GM18507 (cell line): Measurements from ENCODE around the gene NINL.

Experiments used
- DNase-seq: peaks from one replicate; pipeline ENCODE4 v3.0.0; 2011; ENCODE audit warnings: low read depth; ENCODE audit not compliant: insufficient read length; ENCODE audit errors: extremely low spot score
- FAIRE-seq: peaks from 2 replicates; lab custom pipeline; 2011; peaks lifted over from hg19 to GRCh38; lab: Jason Lieb, UNC

Gene NINL

DNA sequence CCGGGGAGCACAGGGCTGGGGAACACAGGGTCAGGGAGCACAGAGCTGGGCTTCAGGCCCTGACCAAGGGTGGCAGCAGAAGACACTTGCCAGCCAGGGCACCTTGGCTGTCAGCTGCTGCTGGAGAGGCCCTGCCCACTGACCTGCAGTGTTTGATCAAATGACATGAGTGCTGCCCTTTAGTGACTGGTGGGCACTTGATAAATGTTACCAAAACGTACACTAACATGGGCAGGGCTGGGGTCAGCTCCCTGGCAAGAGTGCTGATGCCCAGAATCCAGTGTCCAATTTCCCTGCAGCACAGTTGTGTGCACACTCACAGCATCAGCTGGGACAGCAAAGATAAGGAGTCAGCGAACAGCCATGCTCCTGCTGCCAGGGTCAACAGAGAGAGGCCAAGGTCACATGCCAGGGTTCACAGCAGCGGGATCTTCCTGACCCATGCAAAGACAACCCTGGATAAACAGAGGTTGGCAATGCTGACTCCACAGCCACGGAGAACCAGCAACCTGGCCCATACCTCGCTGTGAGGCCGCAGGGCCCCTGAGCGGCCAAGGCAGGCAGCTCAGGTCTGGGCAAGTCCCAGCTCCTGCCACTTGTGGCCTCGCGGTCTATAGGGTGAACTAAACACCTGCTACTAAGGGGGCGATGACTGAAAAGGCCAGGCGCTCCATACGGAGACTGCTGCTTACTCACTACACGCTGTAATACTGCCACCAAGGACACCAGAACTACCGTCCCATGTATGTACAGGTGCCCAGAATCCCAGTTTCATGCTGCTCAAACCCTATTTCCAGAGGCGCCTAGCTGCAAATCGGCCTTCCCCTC is 46.3 kb downstream of the NINL start:
- DNase-seq (no peak), FAIRE-seq (no peak)

DNA sequence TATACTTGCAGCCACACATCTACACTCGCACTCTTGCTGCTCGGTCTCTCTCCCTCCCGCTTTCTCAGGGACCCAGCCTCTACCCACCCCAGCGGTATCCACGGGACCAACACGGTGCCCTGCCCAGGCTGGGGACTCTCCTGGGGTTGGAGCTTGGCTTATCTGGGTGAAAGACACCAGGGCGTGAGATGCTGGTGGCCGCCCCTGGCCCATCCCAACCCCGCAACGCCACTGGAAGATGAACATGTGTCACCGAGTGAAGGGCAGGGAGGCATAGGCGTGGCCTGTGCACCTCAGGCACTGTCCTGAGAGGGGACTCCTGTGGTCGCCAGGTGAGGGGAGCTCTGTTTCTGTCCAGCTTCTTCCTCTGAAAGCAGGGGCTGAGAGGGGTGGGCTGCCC is 47.4 kb downstream of the NINL start:
- no peak for DNase-seq
- FAIRE-seq = no peak

DNA sequence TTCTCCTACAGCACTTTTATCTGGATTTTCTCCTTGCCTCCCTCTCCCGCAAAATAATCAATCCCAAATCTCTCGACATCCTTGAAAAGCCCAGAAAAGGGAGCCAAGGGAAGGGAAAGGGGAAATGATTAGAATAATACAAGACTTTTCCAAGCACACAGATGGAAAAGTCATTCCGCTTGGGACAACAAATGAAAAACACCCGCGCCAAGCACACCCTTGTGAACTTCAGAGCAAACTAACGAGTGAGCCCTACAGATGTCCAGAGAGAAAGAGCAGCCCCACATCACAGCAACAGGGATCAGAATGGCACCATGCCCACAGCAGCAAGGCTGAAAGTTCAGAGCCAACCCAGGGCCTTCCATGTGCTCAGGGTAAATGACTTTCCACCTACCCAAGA is 49.6 kb downstream of the NINL start:
- DNase-seq = no peak
- no peak for FAIRE-seq

DNA sequence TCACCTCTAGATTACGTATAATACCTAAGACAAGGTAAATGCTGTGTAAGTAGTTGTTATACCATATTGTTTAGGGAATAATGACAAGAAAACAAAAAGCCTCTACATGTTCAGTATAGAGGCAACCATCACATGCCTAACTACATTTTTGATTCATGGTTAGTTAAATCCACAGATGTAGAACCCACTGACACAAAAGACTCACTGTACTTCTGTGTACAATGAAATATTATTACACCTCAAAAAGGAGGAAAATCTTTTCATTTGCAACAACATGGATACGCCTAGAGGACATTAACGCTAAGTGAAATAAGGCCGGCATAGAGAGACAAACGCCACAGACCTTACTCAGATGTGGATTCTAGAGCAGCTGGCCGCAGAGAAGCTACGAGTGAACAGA is 50.5 kb downstream of the NINL start:
- DNase-seq = no peak
- FAIRE-seq = no peak

DNA sequence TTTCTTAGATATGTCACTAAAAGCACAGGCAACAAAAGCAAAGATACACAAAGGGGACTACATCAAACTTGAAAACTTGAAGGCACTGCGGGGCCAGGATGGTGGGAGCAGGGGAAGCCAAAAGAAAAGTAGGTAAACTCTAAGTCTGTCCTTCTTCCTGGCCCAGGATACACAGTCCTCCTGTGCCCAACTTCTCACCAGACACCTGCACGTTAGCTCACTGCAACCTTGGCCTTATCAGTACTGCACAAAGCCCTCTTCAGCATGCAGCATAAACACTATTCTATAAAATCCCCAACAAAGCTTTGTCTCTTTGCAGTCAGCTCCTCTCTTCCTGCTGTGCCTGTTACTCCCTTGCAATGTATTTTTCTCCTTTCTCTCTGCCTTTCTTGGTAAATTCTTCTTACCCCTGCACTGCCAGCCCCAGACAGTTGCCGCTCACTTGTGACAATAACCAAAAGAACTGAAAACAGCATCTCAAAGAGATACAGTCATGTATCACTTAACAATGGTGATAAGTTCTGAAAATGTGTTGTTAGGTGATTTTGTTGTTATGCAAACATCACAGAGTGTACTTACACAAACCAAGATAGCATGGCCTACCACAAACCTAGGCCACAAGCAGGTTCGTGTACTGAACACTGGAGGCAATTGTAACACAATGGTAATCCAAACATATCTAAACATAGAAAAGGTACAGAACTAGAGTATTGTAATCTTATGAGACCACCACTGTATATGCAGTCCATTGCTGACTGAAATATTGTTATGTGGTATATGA is 51.2 kb downstream of the NINL start:
- FAIRE-seq = no peak

DNA sequence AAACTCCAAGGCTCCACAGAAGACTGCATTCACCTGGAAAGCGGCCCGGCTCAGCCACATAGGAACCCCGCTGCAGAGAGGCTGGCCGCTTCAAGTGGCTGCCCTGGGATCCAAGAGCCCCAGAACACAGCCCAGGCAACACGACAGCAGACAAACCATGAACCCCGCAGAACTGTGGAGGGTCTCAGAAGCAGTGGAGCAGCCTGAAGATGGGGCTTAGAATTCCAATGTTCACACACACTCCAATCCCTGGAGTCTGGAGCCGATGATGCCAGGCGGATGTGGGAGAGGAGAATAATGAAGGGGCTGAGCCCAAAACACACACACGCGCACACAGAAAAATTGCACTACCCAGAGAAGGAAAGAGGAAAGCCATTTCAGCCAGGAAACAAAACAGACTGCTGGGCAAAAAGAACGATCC is 52.4 kb downstream of the NINL start:
- no peak for DNase-seq
- FAIRE-seq = no peak

More for the DNA sequence above, 51.2 kb downstream of the NINL start:
- DNase-seq = no peak

DNA sequence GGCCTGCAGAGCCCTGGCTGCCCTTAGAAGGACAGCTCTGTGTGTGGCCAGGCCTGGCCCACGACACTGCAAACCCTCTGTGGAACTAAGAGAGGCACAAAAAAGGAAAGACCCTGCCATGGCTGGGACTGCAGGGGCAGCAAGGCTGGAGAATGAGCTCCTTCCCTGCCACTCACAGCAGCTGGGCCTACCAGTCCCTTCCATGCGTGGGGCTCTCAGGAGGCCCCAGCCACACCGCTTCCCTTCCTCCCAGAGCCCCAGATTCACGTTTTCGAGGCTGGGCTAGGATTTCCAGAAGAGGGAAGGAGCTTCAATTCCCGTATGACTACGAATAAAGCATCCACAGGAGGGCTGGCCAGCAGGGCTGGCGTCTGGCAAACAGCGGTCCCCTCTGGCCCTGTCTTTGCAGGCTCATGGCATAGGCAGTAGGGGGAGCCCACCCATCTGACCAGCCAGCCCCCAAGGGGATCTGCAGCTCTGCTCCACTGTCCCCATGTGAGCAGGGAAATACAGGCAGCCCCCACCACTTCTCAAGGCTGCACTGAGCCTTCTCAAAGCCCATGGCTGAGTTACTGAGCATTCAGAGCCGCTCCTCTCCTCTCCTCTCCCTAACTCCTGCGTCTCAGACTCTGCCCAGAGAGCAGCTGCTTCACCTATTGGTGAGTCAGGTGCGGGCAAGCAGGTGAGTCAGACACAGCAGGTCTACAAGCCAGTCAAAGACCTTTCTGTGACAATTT is 53.1 kb downstream of the NINL start:
- no peak for FAIRE-seq
- DNase-seq = no peak

DNA sequence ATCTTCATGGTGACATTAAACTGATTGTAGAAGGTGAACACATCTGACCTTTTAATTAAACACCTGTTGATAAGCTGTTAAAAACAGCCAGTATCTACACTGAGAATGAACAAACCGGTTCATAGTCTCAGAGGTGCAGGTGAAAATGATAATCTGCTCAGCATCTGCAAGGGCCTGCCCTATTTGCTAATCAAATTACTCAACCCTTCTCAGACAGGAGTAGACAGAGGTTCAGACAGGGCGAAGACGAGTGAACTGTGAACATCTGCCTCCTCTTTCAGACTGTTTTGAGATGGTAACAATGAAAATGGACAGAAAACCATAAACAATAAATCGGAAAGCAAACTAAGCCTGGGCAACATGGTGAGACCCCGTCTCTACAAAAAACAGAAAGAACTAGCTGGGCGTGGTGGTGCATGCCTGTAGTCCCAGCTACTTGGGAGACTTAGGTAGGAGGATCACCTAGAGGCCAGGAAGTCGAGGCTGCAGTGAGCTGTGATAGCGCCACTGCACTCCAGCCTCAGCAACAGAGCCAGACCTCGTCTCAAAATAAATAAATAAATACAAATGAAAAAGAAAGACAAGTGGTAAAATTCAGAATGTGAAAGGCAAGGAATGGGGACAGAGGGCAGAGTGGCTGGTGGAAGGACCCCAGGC is 55.9 kb downstream of the NINL start:
- DNase-seq (no peak), FAIRE-seq (no peak)

DNA sequence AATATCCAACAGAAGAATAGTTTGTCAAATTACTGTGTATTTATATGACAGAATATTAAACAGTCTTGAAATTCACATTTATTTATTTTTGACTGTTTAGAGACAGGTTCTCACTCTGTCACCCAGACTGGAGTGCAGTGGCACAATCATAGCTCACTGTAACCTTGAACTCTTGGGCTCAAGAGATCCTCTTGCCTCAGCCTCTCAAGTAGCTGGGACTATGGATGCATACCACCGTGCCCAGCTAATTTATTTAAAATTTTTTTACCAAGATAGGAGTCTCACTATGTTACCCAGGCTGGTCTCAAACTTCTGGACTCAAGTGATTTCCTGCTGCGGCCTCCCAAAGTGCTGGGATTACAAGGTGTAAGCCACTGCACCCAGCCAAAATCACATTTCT is 57.4 kb downstream of the NINL start:
- DNase-seq = no peak

DNA sequence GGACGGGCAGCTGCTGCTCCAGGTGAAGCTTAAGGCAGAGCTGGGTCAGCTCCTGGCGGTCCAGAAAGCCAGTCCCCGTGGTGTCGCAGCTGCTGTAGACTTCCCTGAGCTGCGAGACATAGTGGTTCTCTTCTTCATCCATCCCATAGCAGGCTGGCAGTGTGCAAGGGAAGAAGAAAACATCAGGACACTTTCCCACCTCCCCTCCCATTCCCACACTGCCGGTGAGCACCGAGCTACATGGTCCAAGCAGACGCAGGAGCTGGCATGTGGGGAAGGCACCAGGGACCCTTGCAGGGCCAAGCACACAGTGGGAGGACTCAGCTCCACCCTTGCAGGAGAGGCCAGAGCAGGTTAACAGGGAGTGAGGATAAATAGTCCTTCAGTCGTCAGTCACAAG is 58.9 kb downstream of the NINL start:
- no peak for DNase-seq
- FAIRE-seq = no peak

More for the DNA sequence above, 57.4 kb downstream of the NINL start:
- FAIRE-seq = no peak

DNA sequence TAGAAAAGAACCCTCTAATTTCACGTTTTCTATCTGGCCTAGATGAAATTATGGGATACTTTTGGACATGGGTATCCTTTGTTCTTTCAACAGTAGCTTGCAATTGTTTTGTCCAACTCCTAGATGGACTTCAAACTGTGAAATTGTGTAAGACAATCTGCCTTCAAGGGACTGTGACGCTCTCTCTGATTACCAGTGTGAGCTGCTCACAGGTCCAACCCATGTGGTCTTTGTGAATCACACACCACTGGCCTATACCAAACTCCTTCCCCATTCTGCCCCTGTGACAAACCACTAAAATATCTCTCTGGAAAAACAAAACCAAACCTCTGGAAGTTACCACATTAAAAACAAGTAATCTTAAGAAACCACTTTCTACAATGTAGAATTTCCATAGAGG is 59.5 kb downstream of the NINL start:
- FAIRE-seq = no peak
- DNase-seq = no peak

DNA sequence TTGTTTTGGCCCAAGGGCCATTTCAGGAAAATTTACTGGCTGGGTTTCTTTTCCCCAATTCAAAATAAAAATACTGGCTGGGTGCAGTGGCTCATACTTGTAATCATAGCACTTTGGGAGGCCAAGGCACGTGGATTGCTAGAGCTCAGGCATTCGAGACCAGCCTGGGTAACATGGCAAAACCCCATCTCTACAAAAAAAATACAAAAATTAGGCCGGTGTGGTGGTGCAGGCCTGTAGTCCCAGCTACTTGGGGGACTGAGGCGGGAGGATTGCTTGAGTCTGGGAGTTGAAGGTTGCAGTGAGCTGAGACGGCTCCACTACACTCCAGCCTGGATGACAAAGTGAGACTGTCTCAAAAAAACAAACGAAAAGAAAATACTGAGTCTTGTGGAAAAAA is 60.0 kb downstream of the NINL start:
- DNase-seq (no peak), FAIRE-seq (no peak)

DNA sequence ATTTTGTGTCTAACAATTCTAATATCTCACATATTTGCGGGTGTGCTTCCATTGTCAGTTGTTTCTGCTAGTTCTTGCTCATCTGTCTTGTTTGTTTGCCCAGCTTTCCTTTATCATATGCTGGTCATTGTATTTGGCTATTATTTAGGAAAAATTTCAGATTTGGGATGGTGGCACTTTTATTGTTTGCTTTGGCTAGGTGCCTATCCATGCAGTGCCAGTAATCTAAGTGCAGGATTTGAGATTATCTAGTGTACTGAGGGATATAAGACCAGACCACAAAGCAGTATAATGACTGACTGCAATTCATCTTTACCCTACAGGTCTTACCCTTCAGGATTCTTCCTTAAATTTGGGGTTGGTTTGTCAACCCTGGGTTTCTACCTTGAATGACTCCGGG is 63.9 kb downstream of the NINL start:
- FAIRE-seq (no peak), DNase-seq (no peak)

DNA sequence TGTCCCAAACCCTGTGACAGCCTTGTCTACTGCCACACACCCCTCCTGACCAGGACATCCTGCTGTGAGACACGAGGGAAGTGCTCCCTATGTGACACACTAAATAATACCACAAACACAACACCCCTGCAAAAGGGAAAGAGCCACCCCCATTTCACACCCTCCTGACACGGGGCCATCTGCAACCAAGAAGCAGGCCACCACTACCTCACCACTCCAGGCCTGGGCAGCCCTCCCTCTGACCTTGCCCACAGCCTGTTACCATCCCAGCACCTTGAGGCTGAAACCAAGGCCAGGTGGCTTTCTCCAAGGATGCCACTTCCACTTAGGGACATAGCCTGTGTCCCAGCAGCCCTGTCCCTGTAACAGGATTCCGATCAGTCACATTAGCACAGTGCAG is 68.2 kb downstream of the NINL start:
- DNase-seq (no peak), FAIRE-seq (no peak)

DNA sequence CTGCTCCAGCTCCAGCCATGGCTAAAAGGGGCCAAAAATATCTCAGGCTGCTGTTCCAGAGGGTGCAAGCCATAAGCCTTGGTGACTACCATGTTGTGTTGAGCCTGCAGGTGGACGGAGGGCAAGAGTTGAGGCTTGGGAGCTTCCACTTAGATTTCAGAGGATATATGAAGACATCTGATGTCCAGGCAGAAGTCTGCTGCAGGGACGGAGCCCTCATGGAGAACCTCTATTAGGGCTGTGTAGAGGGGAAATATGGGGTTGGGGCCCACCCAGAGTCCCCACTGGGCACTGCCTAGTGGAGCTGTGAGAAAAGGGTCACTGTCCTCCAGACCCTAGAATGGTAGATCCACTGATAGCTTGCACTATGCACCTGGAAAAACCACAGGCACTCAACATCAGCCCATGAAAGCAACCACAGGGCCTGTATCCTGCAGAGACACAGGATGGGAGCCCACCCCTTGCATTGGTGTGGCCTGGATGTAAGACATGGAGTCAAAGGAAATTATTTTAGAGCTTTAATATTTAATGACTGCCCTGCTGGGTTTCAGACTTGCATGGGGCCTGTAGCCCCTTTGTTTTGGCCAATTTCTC is 70.5 kb downstream of the NINL start:
- DNase-seq = no peak

DNA sequence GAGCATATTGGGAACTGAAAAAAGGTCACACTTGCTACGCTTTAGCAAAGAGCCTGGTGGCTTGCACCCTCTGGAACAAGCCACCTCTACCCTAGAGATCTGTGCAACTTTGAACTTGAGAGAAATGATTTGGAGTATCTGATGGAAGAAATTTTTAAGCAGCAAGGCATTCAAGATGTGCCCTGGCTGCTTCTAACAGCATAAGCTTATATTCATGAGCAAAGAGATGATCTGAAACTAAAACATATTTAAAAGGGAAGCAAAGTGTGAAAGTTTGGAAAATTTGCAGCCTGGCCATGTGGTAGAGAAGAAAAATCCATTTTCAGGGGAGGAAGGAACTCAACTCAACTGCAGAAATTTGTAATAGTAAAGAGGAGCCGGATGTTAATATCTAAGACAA is 71.1 kb downstream of the NINL start:
- FAIRE-seq = no peak

More for the DNA sequence above, 70.5 kb downstream of the NINL start:
- no peak for FAIRE-seq

DNA sequence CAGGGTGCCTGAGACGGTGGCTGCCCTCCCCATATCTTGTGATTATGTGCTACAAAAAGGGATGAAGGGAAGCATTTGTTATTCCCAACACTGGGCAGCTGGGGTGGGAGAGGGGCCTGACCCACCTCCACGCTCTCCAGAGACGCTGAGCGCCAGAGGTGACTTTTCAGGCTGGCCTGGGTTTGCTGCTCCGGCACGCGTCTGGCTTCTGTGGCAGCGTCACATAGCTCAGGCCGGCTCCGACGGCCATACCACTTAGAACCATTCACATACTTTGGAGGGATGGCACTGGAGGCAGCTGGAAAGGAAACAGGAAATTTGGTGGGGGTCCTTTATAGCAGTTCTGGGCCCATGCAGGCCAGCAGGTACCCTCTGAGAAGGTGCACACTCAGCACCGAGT is 72.6 kb downstream of the NINL start:
- DNase-seq (no peak), FAIRE-seq (no peak)

More for the DNA sequence above, 71.1 kb downstream of the NINL start:
- DNase-seq = no peak

DNA sequence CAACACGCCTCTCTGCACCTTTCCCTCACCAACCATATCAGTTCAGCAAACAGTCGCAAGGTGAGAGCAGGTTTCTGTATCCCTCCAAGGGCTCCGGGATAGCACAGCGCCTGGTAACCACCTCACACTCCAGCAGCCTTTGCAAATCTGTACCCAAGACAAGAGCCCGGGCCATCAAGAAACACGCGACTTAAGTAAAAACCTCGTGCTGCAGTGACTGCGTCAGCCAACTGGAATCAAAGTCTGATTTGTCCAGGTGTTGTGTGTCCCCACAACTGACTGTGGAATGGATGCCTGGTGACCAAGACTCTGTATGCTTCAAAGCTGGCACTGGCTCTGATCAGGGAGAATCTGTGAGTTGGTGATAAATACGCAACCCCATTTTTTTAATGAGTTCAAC is 74.1 kb downstream of the NINL start:
- DNase-seq (no peak), FAIRE-seq (no peak)

DNA sequence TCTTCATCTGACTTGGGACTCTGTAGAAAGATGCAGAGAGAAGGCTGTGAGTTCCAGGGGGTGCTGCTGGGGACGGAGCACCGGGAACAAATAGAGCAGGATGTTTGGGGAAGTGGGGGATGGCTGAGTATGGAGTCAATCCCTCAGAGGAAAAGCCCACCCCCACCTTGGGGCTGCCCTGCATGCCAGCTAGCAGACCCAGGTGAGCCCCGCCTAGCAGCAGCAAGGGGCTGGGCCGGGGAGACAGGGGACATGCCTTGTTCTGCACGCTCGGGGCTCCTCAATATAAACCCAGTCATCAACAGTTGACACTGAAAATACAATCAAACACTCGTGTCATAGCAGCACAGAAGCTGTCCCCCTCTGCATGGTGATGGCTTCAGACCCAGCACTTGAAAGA is 74.6 kb downstream of the NINL start:
- DNase-seq (no peak), FAIRE-seq (no peak)
